ENCODE data around the gene CHID1.

GRCh38 chr11:861105-861479 lies 49.5 kb downstream of the CHID1 start:
- TF ChIP-seq POLR2A (IDR thresholded peaks at IDR 0.05) (no peak), CTCF (IDR thresholded peaks at IDR 0.05) (no peak)

Data from tibial nerve (tissue), 3 donors.